ENCODE results near the gene CHN1. TPM values are rescaled to one million over a fixed set of nuclear protein-coding genes. Genes with fewer than 3 reads are reported as not detected.
A peak's percentile ranks its signal among the peaks of the same experiment; 100 is the strongest.

Gene CHN1
- total and polyA plus RNA-seq, 2 of the 8 experiments (the other 6 are each of a cell fraction or from before 2014, with no cell fraction given): 54.0 to 65.7 TPM

DNA sequence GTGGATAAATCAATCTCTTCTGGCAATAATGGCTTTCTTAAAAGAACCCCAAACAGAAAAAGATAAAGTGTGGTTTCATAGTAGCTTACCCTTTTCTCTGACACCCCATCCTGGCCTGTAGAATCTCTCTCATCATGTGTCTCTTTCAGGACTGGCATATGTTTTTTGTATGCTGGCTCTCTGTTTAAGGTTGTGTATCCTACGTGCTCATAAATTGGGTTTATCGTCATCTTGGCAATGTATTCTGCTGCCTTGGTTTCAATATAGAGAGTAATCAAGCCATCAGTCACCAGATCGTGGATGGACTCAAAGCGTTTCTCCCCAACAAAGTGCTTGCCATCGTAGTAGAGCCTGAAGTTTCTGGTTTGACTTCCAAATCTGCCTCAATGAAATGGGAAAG lies 127.4 kb downstream of the CHN1 start:
- H3K18ac ChIP-seq (ENCODE audit: extremely low read depth, low read length): no peak overlapping the region
- H3K27ac ChIP-seq (ENCODE audit: low read depth, low read length): no peak overlapping the region
- no peak overlapping the region for H3K4me2 ChIP-seq (ENCODE audit: insufficient read depth in 1 of 2, low read depth in 2 of 2, low read length in 2 of 2)
- peaks cover 0 to 2% of the 10 kb centered on the region in 2 experiments; a peak in 1 of 4 replicates for H3K79me2 ChIP-seq (ENCODE audit: control insufficient read depth in 1 of 2, insufficient read depth in 2 of 2, low read length in 2 of 2)
- ChIA-PET CTCF (ENCODE audit: partially characterized antibody) (interaction anchor here (0.7 to 1.6 kb wide), 3 partner anchors 9 to 31 kb away, joined by 3 to 7 read pairs (median 4); no protein-coding TSS in a partner anchor), POLR2A (ENCODE audit: partially characterized antibody) (no interaction called here)
- 94% methylated on average over 5 of the region's 5 CpGs; no CpG with 5 or more reads in 1 of the 2 experiments for WGBS, 2 experiments (ENCODE audit: extremely low coverage in 1 of 2, insufficient coverage in 1 of 2, insufficient read length in 1 of 2, insufficient replicate concordance in 2 of 2, low coverage in 1 of 2, low lambda C conversion rate in 2 of 2, missing lambda C conversion rate in 1 of 2)
- H2AK5ac ChIP-seq (ENCODE audit: low read depth, low read length): no peak overlapping the region
- peaks cover 0 to 10% (median 8%) of the 10 kb centered on the region in 4 experiments; a peak in 3 of 7 replicates for H3K4me1 ChIP-seq (replicated peaks in 1 of 4; ENCODE audit: control insufficient read depth in 3 of 4, insufficient read depth in 4 of 4, low read length in 3 of 4)
- no peaks in the 10 kb centered on the region for H3K79me1 ChIP-seq (ENCODE audit: low read depth, low read length)
- H2BK15ac ChIP-seq (ENCODE audit: low read length): no peak overlapping the region
- no peak overlapping the region for H3K4ac ChIP-seq (replicated peaks; ENCODE audit: insufficient read length, low read depth, low read length)
- H3K4me3 ChIP-seq (ENCODE audit: extremely low read depth in 1 of 4, insufficient read depth in 2 of 4, low read depth in 3 of 4, low read length in 4 of 4): no peak overlapping the region
- no peaks in the 10 kb centered on the region for H3K23me2 ChIP-seq (ENCODE audit: low read depth, low read length)
- H4K5ac ChIP-seq (ENCODE audit: insufficient read length, low read depth, low read length): no peak overlapping the region
- H2BK12ac ChIP-seq (ENCODE audit: low read depth, low read length): no peak overlapping the region
- H2BK5ac ChIP-seq (ENCODE audit: low read depth, low read length): no peak overlapping the region
- H3K23ac ChIP-seq (ENCODE audit: insufficient read length): no peak overlapping the region
- H3K14ac ChIP-seq (ENCODE audit: insufficient read length): no peak overlapping the region
- peak; percentile 45 for FAIRE-seq
- H4K20me1 ChIP-seq (replicated peaks in 1 of 2; ENCODE audit: control insufficient read depth in 1 of 2, insufficient read depth in 2 of 2, low read length in 2 of 2): no peaks in the 10 kb centered on the region
- no peak overlapping the region for H4K8ac ChIP-seq (ENCODE audit: extremely low read depth, insufficient read depth, low read length)
- H3K56ac ChIP-seq (replicated peaks; ENCODE audit: insufficient read length, low read depth, low read length): no peak overlapping the region
- no peak overlapping the region for H2BK120ac ChIP-seq (replicated peaks; ENCODE audit: low read depth, low read length)
- DNase-seq (ENCODE audit: low read depth in 1 of 2, low spot score in 2 of 2): no peak
- H4K91ac ChIP-seq (replicated peaks; ENCODE audit: insufficient read length, low read length): no peak overlapping the region
- no peak overlapping the region for H3K9ac ChIP-seq (replicated peaks in 1 of 4; ENCODE audit: extremely low read depth in 1 of 4, low read depth in 3 of 4, low read length in 3 of 4)
- no peaks in the 10 kb centered on the region for H3K9me3 ChIP-seq (ENCODE audit: insufficient read depth in 2 of 2, low read depth in 1 of 2, low read length in 1 of 2)
- no peak overlapping the region for H2BK20ac ChIP-seq (ENCODE audit: low read length)
- H3K36me3 ChIP-seq (ENCODE audit: control insufficient read depth in 2 of 4, insufficient read depth in 4 of 4, low read length in 3 of 4): peaks cover 0 to 4% (median 1%) of the 10 kb centered on the region in 4 experiments; a peak in 2 of 8 replicates
- no peaks in the 10 kb centered on the region for H3K27me3 ChIP-seq (replicated peaks in 1 of 4; ENCODE audit: control insufficient read depth in 3 of 4, extremely low read depth in 1 of 4, insufficient read depth in 3 of 4, low read length in 3 of 4)
- no peak overlapping the region for H2AFZ ChIP-seq (ENCODE audit: low read length)
- TF ChIP-seq KDM1A (IDR thresholded peaks at IDR 0.05; ENCODE audit: borderline replicate concordance, low read length) (no peak), CBX8 (IDR thresholded peaks at IDR 0.05; ENCODE audit: borderline replicate concordance, low read depth, low read length) (no peak)

Data from H1 (cell line).